ENCODE measurements around the gene GIPC2. TPM values are rescaled to one million over a fixed set of nuclear protein-coding genes. Genes with fewer than 3 reads are reported as not detected.

The GIPC2 gene
- total RNA-seq, 1 donor from 2014 or later, result 0.64 TPM

DNA sequence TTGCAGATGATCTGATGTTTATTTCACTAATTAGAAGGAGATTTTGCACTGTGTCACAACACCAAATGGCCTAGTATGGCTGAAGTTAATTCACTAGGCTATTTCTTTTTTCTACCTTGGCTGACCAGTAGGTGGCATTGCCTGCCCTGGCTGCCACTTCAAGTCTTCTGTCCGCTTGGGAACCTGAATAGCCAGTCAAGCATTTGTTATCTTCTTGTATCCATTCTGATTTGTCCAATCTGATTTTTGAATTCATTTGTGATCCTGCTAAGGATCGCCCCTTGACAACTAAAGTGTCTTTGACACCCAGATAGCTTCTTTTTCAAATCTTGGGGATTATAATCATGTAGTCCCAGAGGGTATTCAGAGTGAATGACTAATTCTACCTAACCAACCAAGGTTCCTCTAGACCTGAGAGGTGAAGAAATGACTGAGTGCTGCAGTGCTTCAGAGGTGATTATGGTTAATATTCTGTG lies 99.4 kb downstream of the GIPC2 start:
- intact Hi-C loops (cut with DNase I), result loop anchor here (2.0 kb wide), 1 partner anchor 462 kb away; no protein-coding TSS in a partner anchor
- no peaks in the 10 kb centered on the region for H3K9me3 ChIP-seq
- H3K4me3 ChIP-seq, result no peak overlapping the region
- peak; percentile 46 to 83 (median 66) for TF ChIP-seq CTCF (IDR thresholded peaks at IDR 0.05)
- no peak overlapping the region for H3K27ac ChIP-seq
- no peaks in the 10 kb centered on the region for H3K4me1 ChIP-seq
- no peak for DNase-seq (ENCODE audit: low spot score in 2 of 2)
- no peaks in the 10 kb centered on the region for H3K27me3 ChIP-seq
- no peaks in the 10 kb centered on the region for H3K36me3 ChIP-seq

GRCh38 chr1:78146205-78146771 lies 100.5 kb downstream of the GIPC2 start:
- TF ChIP-seq CTCF (IDR thresholded peaks at IDR 0.05), result no peak
- Histone ChIP-seq H3K4me3 (no peak overlapping the region), H3K27me3 (no peaks in the 10 kb centered on the region), H3K4me1 (no peaks in the 10 kb centered on the region), H3K36me3 (no peaks in the 10 kb centered on the region), H3K9me3 (no peaks in the 10 kb centered on the region), H3K27ac (no peak overlapping the region)
- no peak for DNase-seq (ENCODE audit: low spot score in 2 of 2)
- intact Hi-C loops (cut with DNase I), result no loop called here

DNA sequence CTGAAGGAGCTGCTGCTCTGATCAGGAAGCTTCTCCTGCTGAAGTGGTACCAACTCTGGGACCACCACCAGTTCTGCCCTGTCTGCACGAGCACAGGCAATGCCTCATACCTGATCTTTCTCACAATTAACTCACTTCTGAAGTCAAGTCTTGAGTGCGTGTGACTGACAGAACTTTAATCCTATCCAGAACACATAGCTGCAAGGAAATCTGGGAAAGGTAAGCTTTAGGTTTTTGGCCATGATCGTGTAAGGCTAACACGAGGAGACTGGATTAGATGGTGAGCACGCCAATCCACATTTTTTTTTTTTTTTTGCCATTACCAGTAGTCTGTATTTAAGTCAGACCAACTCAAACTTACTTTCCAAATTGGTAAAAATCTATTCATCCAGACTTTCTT lies 101.3 kb downstream of the GIPC2 start:
- H3K36me3 ChIP-seq, result no peaks in the 10 kb centered on the region
- intact Hi-C loops (cut with DNase I), result no loop called here
- no peaks in the 10 kb centered on the region for H3K27me3 ChIP-seq
- TF ChIP-seq CTCF (IDR thresholded peaks at IDR 0.05), result no peak
- no peaks in the 10 kb centered on the region for H3K9me3 ChIP-seq
- no peak overlapping the region for H3K27ac ChIP-seq
- no peak overlapping the region for H3K4me3 ChIP-seq
- H3K4me1 ChIP-seq, result no peaks in the 10 kb centered on the region
- no peak for DNase-seq (ENCODE audit: low spot score in 2 of 2)

DNA sequence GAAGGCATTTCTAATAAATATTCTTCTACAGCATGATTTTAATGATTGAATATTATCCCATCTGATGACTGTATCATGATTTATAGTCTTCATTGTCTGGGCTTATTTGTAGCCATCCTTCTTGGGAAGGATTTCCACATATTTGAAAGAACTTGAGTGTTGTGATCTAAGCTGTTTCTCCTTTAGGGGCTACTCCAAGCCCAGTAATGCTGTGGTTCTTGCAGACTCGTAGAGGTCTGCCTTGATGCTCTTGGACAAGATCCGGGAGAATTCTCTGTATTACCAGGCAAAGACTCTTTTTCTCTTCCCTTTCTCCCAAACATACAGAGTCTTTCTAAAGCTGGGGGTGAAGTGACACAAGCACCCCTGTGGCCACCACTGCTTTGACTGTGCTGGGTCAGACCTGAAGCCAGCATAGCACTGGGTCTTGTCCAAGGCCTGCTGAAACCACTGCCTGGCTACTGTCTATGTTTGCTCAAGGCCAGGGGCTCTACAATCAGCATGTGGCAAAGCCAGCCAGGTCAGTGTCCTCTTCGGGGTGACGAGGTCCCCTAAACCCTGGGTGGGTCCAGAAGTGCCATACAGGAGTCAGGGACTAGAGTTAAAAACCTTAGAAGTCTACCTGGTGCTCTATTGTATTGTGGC lies 107.4 kb downstream of the GIPC2 start:
- H3K9me3 ChIP-seq, result no peaks in the 10 kb centered on the region
- H3K27me3 ChIP-seq, result no peaks in the 10 kb centered on the region
- no peak overlapping the region for H3K4me3 ChIP-seq
- intact Hi-C loops (cut with DNase I), result no loop called here
- DNase-seq (ENCODE audit: low spot score in 2 of 2), result no peak
- H3K27ac ChIP-seq, result no peak overlapping the region
- H3K4me1 ChIP-seq, result no peaks in the 10 kb centered on the region
- TF ChIP-seq CTCF (IDR thresholded peaks at IDR 0.05), result no peak
- no peaks in the 10 kb centered on the region for H3K36me3 ChIP-seq

- no peaks in the 10 kb centered on the region for H3K4me1 ChIP-seq
- no peak overlapping the region for H3K4me3 ChIP-seq
- TF ChIP-seq CTCF (IDR thresholded peaks at IDR 0.05), result no peak
- DNase-seq (ENCODE audit: low spot score in 2 of 2), result no peak
- no peak overlapping the region for H3K27ac ChIP-seq
- intact Hi-C loops (cut with DNase I), result no loop called here
- no peaks in the 10 kb centered on the region for H3K27me3 ChIP-seq
- no peaks in the 10 kb centered on the region for H3K9me3 ChIP-seq
- H3K36me3 ChIP-seq, result no peaks in the 10 kb centered on the region
These were observed 109.4 kb downstream of the GIPC2 start for GRCh38 chr1:78155121-78155520.
